Measurements from ENCODE around the gene LAMC1. TPM values are rescaled to one million over a fixed set of nuclear protein-coding genes. Genes with fewer than 3 reads are reported as not detected.

LAMC1 gene
- total and polyA plus RNA-seq, 2 experiments from 2014 or later, result 18.4 to 116 TPM

DNA sequence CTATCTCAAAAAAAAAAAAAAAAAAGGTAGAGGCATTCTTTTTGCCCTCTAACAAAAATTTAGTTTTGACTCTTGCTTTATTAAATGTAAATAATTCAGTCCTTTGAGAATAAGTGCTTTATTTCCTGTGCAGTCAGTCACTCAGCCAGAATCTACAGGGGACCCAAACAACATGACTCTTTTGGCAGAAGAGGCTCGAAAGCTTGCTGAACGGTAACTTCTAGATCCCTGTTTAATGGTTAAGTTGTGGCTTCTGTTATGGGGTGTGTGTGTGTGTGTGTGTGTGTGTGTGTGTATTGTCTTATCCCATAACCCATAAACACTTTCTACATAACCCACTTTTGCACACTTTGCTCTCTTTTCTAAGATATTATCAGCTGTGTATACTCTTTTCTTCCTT lies 107.9 kb downstream of the LAMC1 start (continued):
- TF ChIP-seq, protein P1, sequence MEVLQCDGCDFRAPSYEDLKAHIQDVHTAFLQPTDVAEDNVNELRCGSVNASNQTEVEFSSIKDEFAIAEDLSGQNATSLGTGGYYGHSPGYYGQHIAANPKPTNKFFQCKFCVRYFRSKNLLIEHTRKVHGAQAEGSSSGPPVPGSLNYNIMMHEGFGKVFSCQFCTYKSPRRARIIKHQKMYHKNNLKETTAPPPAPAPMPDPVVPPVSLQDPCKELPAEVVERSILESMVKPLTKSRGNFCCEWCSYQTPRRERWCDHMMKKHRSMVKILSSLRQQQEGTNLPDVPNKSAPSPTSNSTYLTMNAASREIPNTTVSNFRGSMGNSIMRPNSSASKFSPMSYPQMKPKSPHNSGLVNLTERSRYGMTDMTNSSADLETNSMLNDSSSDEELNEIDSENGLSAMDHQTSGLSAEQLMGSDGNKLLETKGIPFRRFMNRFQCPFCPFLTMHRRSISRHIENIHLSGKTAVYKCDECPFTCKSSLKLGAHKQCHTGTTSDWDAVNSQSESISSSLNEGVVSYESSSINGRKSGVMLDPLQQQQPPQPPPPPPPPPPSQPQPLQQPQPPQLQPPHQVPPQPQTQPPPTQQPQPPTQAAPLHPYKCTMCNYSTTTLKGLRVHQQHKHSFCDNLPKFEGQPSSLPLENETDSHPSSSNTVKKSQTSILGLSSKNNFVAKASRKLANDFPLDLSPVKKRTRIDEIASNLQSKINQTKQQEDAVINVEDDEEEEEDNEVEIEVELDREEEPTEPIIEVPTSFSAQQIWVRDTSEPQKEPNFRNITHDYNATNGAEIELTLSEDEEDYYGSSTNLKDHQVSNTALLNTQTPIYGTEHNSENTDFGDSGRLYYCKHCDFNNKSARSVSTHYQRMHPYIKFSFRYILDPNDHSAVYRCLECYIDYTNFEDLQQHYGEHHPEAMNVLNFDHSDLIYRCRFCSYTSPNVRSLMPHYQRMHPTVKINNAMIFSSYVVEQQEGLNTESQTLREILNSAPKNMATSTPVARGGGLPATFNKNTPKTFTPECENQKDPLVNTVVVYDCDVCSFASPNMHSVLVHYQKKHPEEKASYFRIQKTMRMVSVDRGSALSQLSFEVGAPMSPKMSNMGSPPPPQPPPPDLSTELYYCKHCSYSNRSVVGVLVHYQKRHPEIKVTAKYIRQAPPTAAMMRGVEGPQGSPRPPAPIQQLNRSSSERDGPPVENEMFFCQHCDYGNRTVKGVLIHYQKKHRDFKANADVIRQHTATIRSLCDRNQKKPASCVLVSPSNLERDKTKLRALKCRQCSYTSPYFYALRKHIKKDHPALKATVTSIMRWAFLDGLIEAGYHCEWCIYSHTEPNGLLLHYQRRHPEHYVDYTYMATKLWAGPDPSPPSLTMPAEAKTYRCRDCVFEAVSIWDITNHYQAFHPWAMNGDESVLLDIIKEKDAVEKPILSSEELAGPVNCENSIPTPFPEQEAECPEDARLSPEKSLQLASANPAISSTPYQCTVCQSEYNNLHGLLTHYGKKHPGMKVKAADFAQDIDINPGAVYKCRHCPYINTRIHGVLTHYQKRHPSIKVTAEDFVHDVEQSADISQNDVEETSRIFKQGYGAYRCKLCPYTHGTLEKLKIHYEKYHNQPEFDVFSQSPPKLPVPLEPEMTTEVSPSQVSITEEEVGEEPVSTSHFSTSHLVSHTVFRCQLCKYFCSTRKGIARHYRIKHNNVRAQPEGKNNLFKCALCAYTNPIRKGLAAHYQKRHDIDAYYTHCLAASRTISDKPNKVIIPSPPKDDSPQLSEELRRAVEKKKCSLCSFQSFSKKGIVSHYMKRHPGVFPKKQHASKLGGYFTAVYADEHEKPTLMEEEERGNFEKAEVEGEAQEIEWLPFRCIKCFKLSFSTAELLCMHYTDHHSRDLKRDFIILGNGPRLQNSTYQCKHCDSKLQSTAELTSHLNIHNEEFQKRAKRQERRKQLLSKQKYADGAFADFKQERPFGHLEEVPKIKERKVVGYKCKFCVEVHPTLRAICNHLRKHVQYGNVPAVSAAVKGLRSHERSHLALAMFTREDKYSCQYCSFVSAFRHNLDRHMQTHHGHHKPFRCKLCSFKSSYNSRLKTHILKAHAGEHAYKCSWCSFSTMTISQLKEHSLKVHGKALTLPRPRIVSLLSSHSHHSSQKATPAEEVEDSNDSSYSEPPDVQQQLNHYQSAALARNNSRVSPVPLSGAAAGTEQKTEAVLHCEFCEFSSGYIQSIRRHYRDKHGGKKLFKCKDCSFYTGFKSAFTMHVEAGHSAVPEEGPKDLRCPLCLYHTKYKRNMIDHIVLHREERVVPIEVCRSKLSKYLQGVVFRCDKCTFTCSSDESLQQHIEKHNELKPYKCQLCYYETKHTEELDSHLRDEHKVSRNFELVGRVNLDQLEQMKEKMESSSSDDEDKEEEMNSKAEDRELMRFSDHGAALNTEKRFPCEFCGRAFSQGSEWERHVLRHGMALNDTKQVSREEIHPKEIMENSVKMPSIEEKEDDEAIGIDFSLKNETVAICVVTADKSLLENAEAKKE (CRISPR knock-in tag; IDR thresholded peaks at IDR 0.05), result no peak
- TF ChIP-seq REST (IDR thresholded peaks at IDR 0.05; ENCODE audit: unreplicated experiment) (no peak), ZNF331 (CRISPR knock-in tag; IDR thresholded peaks at IDR 0.05; ENCODE audit: low read depth) (no peak)

- Histone ChIP-seq H3K79me2 (replicated peaks; ENCODE audit: insufficient read depth) (no peaks in the 10 kb centered on the region), H3K4me3 (no peak overlapping the region), H3F3A (replicated peaks; ENCODE audit: low read depth) (no peaks in the 10 kb centered on the region), H3K27ac (ENCODE audit: low read depth) (no peak overlapping the region), H2AFZ (no peak overlapping the region), H3K27me3 (ENCODE audit: insufficient read depth) (no peaks in the 10 kb centered on the region), H3K36me3 (ENCODE audit: insufficient read depth) (peaks cover 23% of the 10 kb centered on the region), H3K4me2 (no peak overlapping the region), H3K9me2 (ENCODE audit: insufficient read depth) (no peaks in the 10 kb centered on the region), H4K20me1 (replicated peaks; ENCODE audit: insufficient read depth) (no peaks in the 10 kb centered on the region), H3K4me1 (ENCODE audit: insufficient read depth) (no peaks in the 10 kb centered on the region)
- H3K4me3 Mint-ChIP-seq, result no peak overlapping the region
- peaks cover 4% of the 10 kb centered on the region; the same call in 1 of the 3 replicates for H3K4me1 Mint-ChIP-seq
- DNase-seq (ENCODE audit: low spot score) (no peak), ATAC-seq (no peak)
- no peak overlapping the region for H3K27ac Mint-ChIP-seq
- H3K36me3 Mint-ChIP-seq (ENCODE audit: low read depth), result peaks cover 69% of the 10 kb centered on the region
- H3K9me3 Mint-ChIP-seq, result no peaks in the 10 kb centered on the region
- H3K27me3 Mint-ChIP-seq (ENCODE audit: insufficient read depth, low read depth, poor library complexity), result no peaks in the 10 kb centered on the region
- TF ChIP-seq ETS1 (IDR thresholded peaks at IDR 0.05), result no peak
- no peak for TF ChIP-seq JUNB (IDR thresholded peaks at IDR 0.05; ENCODE audit: unreplicated experiment)
- no peak for TF ChIP-seq EZH2phosphoT487 (IDR thresholded peaks at IDR 0.05; ENCODE audit: unreplicated experiment)
These were observed 112.1 kb downstream of the LAMC1 start for GRCh38 chr1:183135336-183135735.

All from GM23338 (cell line).